ENCODE measurements around the gene RAP1GDS1.

DNA sequence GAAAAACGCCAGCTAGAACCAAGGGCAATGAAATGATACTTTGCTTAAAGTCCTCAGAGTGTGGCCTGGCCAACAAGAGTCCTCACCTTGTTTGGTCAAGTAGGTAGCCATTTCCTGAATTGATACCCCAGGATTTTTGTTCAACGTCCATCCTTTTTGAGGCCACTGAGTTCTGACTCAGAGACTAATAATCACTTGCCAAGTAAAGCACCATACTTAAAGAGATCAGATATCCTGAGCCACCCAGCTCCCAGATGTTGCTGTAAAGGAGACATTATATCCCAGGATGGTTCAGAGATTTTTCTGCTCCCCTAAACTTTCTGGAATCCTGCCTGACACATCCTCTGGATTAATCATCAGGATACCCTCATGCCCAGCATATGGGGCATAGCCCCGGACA lies 190.9 kb downstream of the RAP1GDS1 start:
- TF ChIP-seq, protein P1, sequence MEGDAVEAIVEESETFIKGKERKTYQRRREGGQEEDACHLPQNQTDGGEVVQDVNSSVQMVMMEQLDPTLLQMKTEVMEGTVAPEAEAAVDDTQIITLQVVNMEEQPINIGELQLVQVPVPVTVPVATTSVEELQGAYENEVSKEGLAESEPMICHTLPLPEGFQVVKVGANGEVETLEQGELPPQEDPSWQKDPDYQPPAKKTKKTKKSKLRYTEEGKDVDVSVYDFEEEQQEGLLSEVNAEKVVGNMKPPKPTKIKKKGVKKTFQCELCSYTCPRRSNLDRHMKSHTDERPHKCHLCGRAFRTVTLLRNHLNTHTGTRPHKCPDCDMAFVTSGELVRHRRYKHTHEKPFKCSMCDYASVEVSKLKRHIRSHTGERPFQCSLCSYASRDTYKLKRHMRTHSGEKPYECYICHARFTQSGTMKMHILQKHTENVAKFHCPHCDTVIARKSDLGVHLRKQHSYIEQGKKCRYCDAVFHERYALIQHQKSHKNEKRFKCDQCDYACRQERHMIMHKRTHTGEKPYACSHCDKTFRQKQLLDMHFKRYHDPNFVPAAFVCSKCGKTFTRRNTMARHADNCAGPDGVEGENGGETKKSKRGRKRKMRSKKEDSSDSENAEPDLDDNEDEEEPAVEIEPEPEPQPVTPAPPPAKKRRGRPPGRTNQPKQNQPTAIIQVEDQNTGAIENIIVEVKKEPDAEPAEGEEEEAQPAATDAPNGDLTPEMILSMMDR (IDR thresholded peaks at IDR 0.05 in 2 of 3, conservative IDR thresholded peaks at IDR 0.05 in 1 of 3; ENCODE audit: borderline replicate concordance in 1 of 3, insufficient read depth in 1 of 3, low read depth in 2 of 3, low read length in 2 of 3), result no peak
- TF ChIP-seq POLR2A (IDR thresholded peaks at IDR 0.05; ENCODE audit: borderline replicate concordance, extremely low read depth, insufficient read depth, insufficient read length) (no peak), POLR2AphosphoS5 (IDR thresholded peaks at IDR 0.05; ENCODE audit: low read depth, low read length) (no peak), SP1 (IDR thresholded peaks at IDR 0.05; ENCODE audit: low read depth) (no peak), SIN3A (IDR thresholded peaks at IDR 0.05; ENCODE audit: low read depth) (no peak), EGR1 (IDR thresholded peaks at IDR 0.05; ENCODE audit: low read depth) (no peak), EZH2phosphoT487 (IDR thresholded peaks at IDR 0.05; ENCODE audit: borderline replicate concordance) (no peak)
- TF ChIP-seq, protein P2, sequence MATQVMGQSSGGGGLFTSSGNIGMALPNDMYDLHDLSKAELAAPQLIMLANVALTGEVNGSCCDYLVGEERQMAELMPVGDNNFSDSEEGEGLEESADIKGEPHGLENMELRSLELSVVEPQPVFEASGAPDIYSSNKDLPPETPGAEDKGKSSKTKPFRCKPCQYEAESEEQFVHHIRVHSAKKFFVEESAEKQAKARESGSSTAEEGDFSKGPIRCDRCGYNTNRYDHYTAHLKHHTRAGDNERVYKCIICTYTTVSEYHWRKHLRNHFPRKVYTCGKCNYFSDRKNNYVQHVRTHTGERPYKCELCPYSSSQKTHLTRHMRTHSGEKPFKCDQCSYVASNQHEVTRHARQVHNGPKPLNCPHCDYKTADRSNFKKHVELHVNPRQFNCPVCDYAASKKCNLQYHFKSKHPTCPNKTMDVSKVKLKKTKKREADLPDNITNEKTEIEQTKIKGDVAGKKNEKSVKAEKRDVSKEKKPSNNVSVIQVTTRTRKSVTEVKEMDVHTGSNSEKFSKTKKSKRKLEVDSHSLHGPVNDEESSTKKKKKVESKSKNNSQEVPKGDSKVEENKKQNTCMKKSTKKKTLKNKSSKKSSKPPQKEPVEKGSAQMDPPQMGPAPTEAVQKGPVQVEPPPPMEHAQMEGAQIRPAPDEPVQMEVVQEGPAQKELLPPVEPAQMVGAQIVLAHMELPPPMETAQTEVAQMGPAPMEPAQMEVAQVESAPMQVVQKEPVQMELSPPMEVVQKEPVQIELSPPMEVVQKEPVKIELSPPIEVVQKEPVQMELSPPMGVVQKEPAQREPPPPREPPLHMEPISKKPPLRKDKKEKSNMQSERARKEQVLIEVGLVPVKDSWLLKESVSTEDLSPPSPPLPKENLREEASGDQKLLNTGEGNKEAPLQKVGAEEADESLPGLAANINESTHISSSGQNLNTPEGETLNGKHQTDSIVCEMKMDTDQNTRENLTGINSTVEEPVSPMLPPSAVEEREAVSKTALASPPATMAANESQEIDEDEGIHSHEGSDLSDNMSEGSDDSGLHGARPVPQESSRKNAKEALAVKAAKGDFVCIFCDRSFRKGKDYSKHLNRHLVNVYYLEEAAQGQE (IDR thresholded peaks at IDR 0.05; ENCODE audit: low read depth), result no peak
- TF ChIP-seq, protein P3, sequence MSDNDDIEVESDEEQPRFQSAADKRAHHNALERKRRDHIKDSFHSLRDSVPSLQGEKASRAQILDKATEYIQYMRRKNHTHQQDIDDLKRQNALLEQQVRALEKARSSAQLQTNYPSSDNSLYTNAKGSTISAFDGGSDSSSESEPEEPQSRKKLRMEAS (IDR thresholded peaks at IDR 0.05), result no peak
